ENCODE results near the gene MCEMP1. TPM values are rescaled to one million over a fixed set of nuclear protein-coding genes. Genes with fewer than 3 reads are reported as not detected.

Gene MCEMP1
- total RNA-seq, 2 donors from 2014 or later = not detected

GRCh38 chr19:7725791-7726190 is 48.9 kb downstream of the MCEMP1 start:
- H3K4me1 Mint-ChIP-seq = peaks cover 4% of the 10 kb centered on the region
- H3K27me3 ChIP-seq (ENCODE audit: control insufficient read depth, insufficient read depth, low read length, poor library complexity, severe bottlenecking) = peaks cover 46% of the 10 kb centered on the region
- DNase-seq = no peak
- peaks cover 72% of the 10 kb centered on the region for H3K27me3 Mint-ChIP-seq (ENCODE audit: insufficient read depth)
- no peaks in the 10 kb centered on the region for H3K36me3 ChIP-seq (ENCODE audit: control insufficient read depth, insufficient read depth, low read length)
- H3K36me3 Mint-ChIP-seq (ENCODE audit: low read depth) = no peaks in the 10 kb centered on the region
- no peak overlapping the region for H3K27ac Mint-ChIP-seq
- no peak for TF ChIP-seq CTCF (conservative IDR thresholded peaks at IDR 0.05)
- WGBS, 2 experiments (ENCODE audit: insufficient coverage in 1 of 2, insufficient read length in 1 of 2) = 67 to 71% methylated on average over 1 to 2 of the region's 2 CpGs
- H3K9ac ChIP-seq (ENCODE audit: extremely low read depth, low read length, poor library complexity, severe bottlenecking) = no peak overlapping the region
- H3K27ac ChIP-seq (ENCODE audit: low read depth, low read length) = no peak overlapping the region
- no peak overlapping the region for H3K4me3 ChIP-seq (ENCODE audit: low read length)
- H3K4me3 Mint-ChIP-seq = no peak overlapping the region
- H3K9me3 Mint-ChIP-seq = no peaks in the 10 kb centered on the region
- no peaks in the 10 kb centered on the region for H3K9me3 ChIP-seq (ENCODE audit: control insufficient read depth, low read length)
- no peaks in the 10 kb centered on the region for H3K4me1 ChIP-seq (ENCODE audit: control insufficient read depth, insufficient read depth, low read length)

GRCh38 chr19:7729211-7729610 is 52.3 kb downstream of the MCEMP1 start:
- H3K9ac ChIP-seq (ENCODE audit: extremely low read depth, low read length, poor library complexity, severe bottlenecking) = no peak overlapping the region
- peaks cover 90% of the 10 kb centered on the region for H3K27me3 Mint-ChIP-seq (ENCODE audit: insufficient read depth)
- no peak overlapping the region for H3K4me3 ChIP-seq (ENCODE audit: low read length)
- DNase-seq = peak; percentile 62
- TF ChIP-seq CTCF (conservative IDR thresholded peaks at IDR 0.05) = no peak
- H3K27me3 ChIP-seq (ENCODE audit: control insufficient read depth, insufficient read depth, low read length, poor library complexity, severe bottlenecking) = peaks cover 79% of the 10 kb centered on the region
- H3K4me1 ChIP-seq (ENCODE audit: control insufficient read depth, insufficient read depth, low read length) = no peaks in the 10 kb centered on the region
- H3K4me1 Mint-ChIP-seq = peaks cover 4% of the 10 kb centered on the region
- no peaks in the 10 kb centered on the region for H3K9me3 ChIP-seq (ENCODE audit: control insufficient read depth, low read length)
- no peak overlapping the region for H3K27ac Mint-ChIP-seq
- no peaks in the 10 kb centered on the region for H3K36me3 Mint-ChIP-seq (ENCODE audit: low read depth)
- H3K9me3 Mint-ChIP-seq = no peaks in the 10 kb centered on the region
- 42 to 63% methylated on average over 6 to 16 of the region's 16 CpGs for WGBS, 2 experiments (ENCODE audit: insufficient coverage in 1 of 2, insufficient read length in 1 of 2)
- no peak overlapping the region for H3K4me3 Mint-ChIP-seq
- H3K27ac ChIP-seq (ENCODE audit: low read depth, low read length) = no peak overlapping the region
- H3K36me3 ChIP-seq (ENCODE audit: control insufficient read depth, insufficient read depth, low read length) = no peaks in the 10 kb centered on the region

Other genes starting within 250 kb of the MCEMP1 start
- 1 to 10 TPM; 2.6 to 3.0 TPM for gene PEX11G, start 188.1 kb upstream of the MCEMP1 start, total RNA-seq
- gene ZNF358, start 161.0 kb upstream of the MCEMP1 start, total RNA-seq = 10 to 100 TPM; 45.9 to 53.2 TPM
- 10 to 100 TPM; 18.0 to 21.4 TPM for gene MCOLN1, start 154.5 kb upstream of the MCEMP1 start, total RNA-seq
- gene PNPLA6, start 141.4 kb upstream of the MCEMP1 start, total RNA-seq = 100 to 1,000 TPM in 1 of 2 donors, 10 to 100 TPM in 1; 86.1 to 124 TPM
- 10 to 100 TPM; 65.5 to 76.8 TPM for gene CAMSAP3, start 81.2 kb upstream of the MCEMP1 start, total RNA-seq
- 10 to 100 TPM; 44.3 to 46.6 TPM for gene XAB2, start 47.5 kb upstream of the MCEMP1 start, total RNA-seq
- gene PET100, start 47.3 kb upstream of the MCEMP1 start, total RNA-seq = 100 to 1,000 TPM; 149 to 182 TPM
- gene PCP2, start 43.4 kb upstream of the MCEMP1 start, total RNA-seq = under 1 TPM in 1 of 2 donors, not detected in 1; 0.55 TPM
- 100 to 1,000 TPM; 119 to 126 TPM for gene STXBP2, start 40.0 kb upstream of the MCEMP1 start, total RNA-seq
- gene RETN, start 8.0 kb upstream of the MCEMP1 start, total RNA-seq = not detected
- gene TRAPPC5, start 3.7 kb downstream of the MCEMP1 start, total RNA-seq = 10 to 100 TPM; 64.6 to 93.1 TPM
- not detected for gene FCER2, start 25.0 kb downstream of the MCEMP1 start, total RNA-seq
- not detected for gene CLEC4G, start 55.0 kb downstream of the MCEMP1 start, total RNA-seq
- not detected for gene CD209, start 70.4 kb downstream of the MCEMP1 start, total RNA-seq
- not detected for gene CLEC4M, start 86.2 kb downstream of the MCEMP1 start, total RNA-seq
- 1 to 10 TPM; 6.4 to 9.2 TPM for gene EVI5L, start 153.1 kb downstream of the MCEMP1 start, total RNA-seq
- 10 to 100 TPM in 1 of 2 donors, 1 to 10 TPM in 1; 9.5 to 20.2 TPM for gene PRR36, start 197.3 kb downstream of the MCEMP1 start, total RNA-seq
- gene LRRC8E, start 211.4 kb downstream of the MCEMP1 start, total RNA-seq = 1 to 10 TPM; 2.8 to 3.4 TPM
- 10 to 100 TPM; 33.4 to 40.0 TPM for gene MAP2K7, start 226.8 kb downstream of the MCEMP1 start, total RNA-seq
- 1 to 10 TPM in 1 of 2 donors, under 1 TPM in 1; 0.84 to 2.2 TPM for gene TGFBR3L, start 237.7 kb downstream of the MCEMP1 start, total RNA-seq
- 10 to 100 TPM; 11.9 to 14.2 TPM for gene SNAPC2, start 243.2 kb downstream of the MCEMP1 start, total RNA-seq
- gene CTXN1, start 249.0 kb downstream of the MCEMP1 start, total RNA-seq = 10 to 100 TPM; 60.1 to 87.2 TPM